GM12878 (cell line): ENCODE data around the gene CANX. TPM values are rescaled to one million over a fixed set of nuclear protein-coding genes. Genes with fewer than 3 reads are reported as not detected.

Experiments used
- EED ChIP-seq: sonication (generic); IDR thresholded peaks from 2 replicates; pipeline ENCODE4 v1.6.1; 2016; ENCODE audit warnings: antibody characterized with exemption, low read depth
- HCFC1 ChIP-seq: fragments of 150-350 bp; IDR thresholded peaks from 2 replicates; pipeline ENCODE4 v1.6.1; 2014; ENCODE audit warnings: low read length
- JUND ChIP-seq: IDR thresholded peaks from 2 replicates; pipeline ENCODE4 v1.6.1; 2012; ENCODE audit warnings: low read depth, mild to moderate bottlenecking, low read length, improper control_type of control experiment, moderate library complexity
- LARP7 ChIP-seq: fragments of 450-650 bp; IDR thresholded peaks from 2 replicates; pipeline ENCODE4 v1.6.1; 2017; ENCODE audit warnings: mild to moderate bottlenecking
- MYC ChIP-seq: IDR thresholded peaks from 2 replicates; pipeline ENCODE4 v1.6.1; 2011; ENCODE audit warnings: mild to moderate bottlenecking, low read length, moderate library complexity, inconsistent platforms; ENCODE audit not compliant: insufficient read depth, insufficient replicate concordance, insufficient read length, severe bottlenecking
- NR2C1 ChIP-seq: fragments of 450-650 bp; IDR thresholded peaks from 2 replicates; pipeline ENCODE4 v1.6.1; 2017; ENCODE audit warnings: antibody characterized with exemption, mild to moderate bottlenecking, moderate library complexity
- NR2F1 ChIP-seq: fragments of 450-650 bp; conservative IDR thresholded peaks from 2 replicates; pipeline ENCODE4 v1.6.1; 2017; ENCODE audit warnings: mild to moderate bottlenecking
- POLR2AphosphoS2 ChIP-seq: IDR thresholded peaks from 2 replicates; pipeline ENCODE4 v1.6.1; 2011; ENCODE audit warnings: low read depth, mild to moderate bottlenecking, low read length, improper control_type of control experiment, moderate library complexity
- POLR2AphosphoS5 ChIP-seq: IDR thresholded peaks from 2 replicates; pipeline ENCODE4 v1.6.1; 2011; ENCODE audit warnings: mild to moderate bottlenecking, low read length, inconsistent platforms
- YY1 ChIP-seq: IDR thresholded peaks from 2 replicates; pipeline ENCODE4 v1.6.1; 2011; ENCODE audit warnings: low read depth, mild to moderate bottlenecking, low read length
- ZBED1 ChIP-seq: IDR thresholded peaks from 2 replicates; pipeline ENCODE4 v1.6.1; 2016; ENCODE audit warnings: borderline replicate concordance
- ZNF384 ChIP-seq: IDR thresholded peaks from 2 replicates; pipeline ENCODE4 v1.6.1; 2012; ENCODE audit warnings: low read depth, mild to moderate bottlenecking, low read length, improper control_type of control experiment, borderline replicate concordance
- ZNF622 ChIP-seq: fragments of 450-650 bp; IDR thresholded peaks from 2 replicates; pipeline ENCODE4 v1.6.1; 2017; ENCODE audit warnings: mild to moderate bottlenecking, inconsistent platforms
- polyA plus RNA-seq, 11 experiments: library from polyadenylated mRNA; depleted of rRNA in 4 of 11; unstranded in 6 of 11; stranded (reverse) in 5 of 11; fragments of >200 nt; fragmentation: Nextera tagmentation in 4 of 11; fragmentation: Illumina TruSeq in 1 of 11; extraction: Ambion mirVana in 4 of 11; extraction: Trizol in 1 of 11; gene quantifications; 1 replicate in 1 of 11; 2 replicates in 10 of 11; pipeline versions ENCODE4 v1.2.1 to v1.2.3, GENCODE V29; 2011 to 2016; ENCODE audit warnings: inconsistent platforms in 2 of 11, missing spikeins in 2 of 11, low read depth in 1 of 11
- total RNA-seq, 4 experiments: library from RNA; depleted of rRNA in 3 of 4; stranded (reverse); fragments of >200 nt in 3 of 4; fragmentation: Illumina TruSeq in 1 of 4; extraction: Trizol in 1 of 4; gene quantifications; 2 replicates each; pipeline versions ENCODE4 v1.2.1 to v1.2.3, GENCODE V29; 2013 to 2021
- TF ChIP-seq, protein P1 (sequence below): IDR thresholded peaks from 2 replicates; pipeline ENCODE4 v1.6.1; 2012; ENCODE audit warnings: mild to moderate bottlenecking, low read depth, low read length
- TF ChIP-seq, protein P2 (sequence below): IDR thresholded peaks from 2 replicates; pipeline ENCODE4 v1.6.1; 2012; ENCODE audit warnings: low read length, inconsistent platforms
- TF ChIP-seq, protein P3 (sequence below): fragments of 450-650 bp; IDR thresholded peaks from 2 replicates; pipeline ENCODE4 v1.6.1; 2016; ENCODE audit warnings: mild to moderate bottlenecking
- TF ChIP-seq, protein P4 (sequence below): IDR thresholded peaks from 2 replicates; pipeline ENCODE4 v1.6.1; 2012; ENCODE audit warnings: low read depth, low read length, improper control_type of control experiment
- TF ChIP-seq, protein P5 (sequence below): fragments of 450-650 bp; IDR thresholded peaks from 2 replicates; pipeline ENCODE4 v1.6.1; 2017; ENCODE audit warnings: antibody characterized with exemption, mild to moderate bottlenecking, moderate library complexity

CANX gene
- total and polyA plus RNA-seq, 10 of the 15 experiments (the other 5 are each of a cell fraction or from before 2014, with no cell fraction given): 78.2 to 602 (median 412) TPM

DNA sequence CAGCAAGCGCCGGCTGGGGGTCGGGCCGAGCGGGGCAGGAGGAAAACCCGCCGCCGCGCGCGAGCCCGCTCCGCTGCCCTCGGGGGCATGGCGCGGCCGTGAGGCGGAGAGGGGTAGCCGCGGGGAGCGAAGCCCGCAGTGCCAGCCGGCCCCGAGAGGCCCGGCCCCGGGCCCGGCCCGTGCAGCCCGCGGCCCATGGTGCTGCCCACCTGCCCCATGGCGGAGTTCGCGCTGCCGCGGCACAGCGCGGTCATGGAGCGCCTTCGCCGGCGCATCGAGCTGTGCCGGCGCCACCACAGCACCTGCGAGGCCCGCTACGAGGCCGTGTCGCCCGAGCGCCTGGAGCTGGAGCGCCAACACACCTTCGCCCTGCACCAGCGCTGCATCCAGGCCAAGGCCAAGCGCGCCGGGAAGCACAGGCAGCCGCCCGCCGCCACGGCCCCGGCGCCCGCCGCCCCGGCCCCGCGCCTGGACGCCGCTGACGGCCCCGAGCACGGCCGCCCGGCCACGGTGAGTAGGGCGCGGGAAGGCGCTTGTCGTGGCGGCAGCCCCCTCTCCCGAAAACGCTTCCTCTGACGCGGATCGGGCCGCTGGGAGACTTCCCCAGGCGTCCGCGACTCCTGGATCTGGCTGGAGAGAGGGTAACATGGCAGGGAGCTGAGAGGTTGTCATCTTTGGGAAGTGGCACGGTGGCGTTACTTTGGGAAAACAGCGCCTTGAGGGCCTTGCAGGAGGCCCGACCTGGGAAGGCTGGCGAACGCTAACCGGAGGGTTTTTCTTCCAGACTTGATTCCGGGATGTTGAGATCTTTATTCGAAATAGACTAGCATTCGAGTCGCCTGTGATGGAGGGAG is 34.4 kb downstream of the CANX start (continued):
- TF ChIP-seq, protein P1, sequence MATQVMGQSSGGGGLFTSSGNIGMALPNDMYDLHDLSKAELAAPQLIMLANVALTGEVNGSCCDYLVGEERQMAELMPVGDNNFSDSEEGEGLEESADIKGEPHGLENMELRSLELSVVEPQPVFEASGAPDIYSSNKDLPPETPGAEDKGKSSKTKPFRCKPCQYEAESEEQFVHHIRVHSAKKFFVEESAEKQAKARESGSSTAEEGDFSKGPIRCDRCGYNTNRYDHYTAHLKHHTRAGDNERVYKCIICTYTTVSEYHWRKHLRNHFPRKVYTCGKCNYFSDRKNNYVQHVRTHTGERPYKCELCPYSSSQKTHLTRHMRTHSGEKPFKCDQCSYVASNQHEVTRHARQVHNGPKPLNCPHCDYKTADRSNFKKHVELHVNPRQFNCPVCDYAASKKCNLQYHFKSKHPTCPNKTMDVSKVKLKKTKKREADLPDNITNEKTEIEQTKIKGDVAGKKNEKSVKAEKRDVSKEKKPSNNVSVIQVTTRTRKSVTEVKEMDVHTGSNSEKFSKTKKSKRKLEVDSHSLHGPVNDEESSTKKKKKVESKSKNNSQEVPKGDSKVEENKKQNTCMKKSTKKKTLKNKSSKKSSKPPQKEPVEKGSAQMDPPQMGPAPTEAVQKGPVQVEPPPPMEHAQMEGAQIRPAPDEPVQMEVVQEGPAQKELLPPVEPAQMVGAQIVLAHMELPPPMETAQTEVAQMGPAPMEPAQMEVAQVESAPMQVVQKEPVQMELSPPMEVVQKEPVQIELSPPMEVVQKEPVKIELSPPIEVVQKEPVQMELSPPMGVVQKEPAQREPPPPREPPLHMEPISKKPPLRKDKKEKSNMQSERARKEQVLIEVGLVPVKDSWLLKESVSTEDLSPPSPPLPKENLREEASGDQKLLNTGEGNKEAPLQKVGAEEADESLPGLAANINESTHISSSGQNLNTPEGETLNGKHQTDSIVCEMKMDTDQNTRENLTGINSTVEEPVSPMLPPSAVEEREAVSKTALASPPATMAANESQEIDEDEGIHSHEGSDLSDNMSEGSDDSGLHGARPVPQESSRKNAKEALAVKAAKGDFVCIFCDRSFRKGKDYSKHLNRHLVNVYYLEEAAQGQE: no peak
- TF ChIP-seq, protein P2, sequence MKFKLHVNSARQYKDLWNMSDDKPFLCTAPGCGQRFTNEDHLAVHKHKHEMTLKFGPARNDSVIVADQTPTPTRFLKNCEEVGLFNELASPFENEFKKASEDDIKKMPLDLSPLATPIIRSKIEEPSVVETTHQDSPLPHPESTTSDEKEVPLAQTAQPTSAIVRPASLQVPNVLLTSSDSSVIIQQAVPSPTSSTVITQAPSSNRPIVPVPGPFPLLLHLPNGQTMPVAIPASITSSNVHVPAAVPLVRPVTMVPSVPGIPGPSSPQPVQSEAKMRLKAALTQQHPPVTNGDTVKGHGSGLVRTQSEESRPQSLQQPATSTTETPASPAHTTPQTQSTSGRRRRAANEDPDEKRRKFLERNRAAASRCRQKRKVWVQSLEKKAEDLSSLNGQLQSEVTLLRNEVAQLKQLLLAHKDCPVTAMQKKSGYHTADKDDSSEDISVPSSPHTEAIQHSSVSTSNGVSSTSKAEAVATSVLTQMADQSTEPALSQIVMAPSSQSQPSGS: no peak
- TF ChIP-seq, protein P3, sequence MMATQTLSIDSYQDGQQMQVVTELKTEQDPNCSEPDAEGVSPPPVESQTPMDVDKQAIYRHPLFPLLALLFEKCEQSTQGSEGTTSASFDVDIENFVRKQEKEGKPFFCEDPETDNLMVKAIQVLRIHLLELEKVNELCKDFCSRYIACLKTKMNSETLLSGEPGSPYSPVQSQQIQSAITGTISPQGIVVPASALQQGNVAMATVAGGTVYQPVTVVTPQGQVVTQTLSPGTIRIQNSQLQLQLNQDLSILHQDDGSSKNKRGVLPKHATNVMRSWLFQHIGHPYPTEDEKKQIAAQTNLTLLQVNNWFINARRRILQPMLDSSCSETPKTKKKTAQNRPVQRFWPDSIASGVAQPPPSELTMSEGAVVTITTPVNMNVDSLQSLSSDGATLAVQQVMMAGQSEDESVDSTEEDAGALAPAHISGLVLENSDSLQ: no peak
- no peak for TF ChIP-seq ZBED1
- TF ChIP-seq YY1: no peak
- TF ChIP-seq HCFC1: no peak
- TF ChIP-seq, protein P4, sequence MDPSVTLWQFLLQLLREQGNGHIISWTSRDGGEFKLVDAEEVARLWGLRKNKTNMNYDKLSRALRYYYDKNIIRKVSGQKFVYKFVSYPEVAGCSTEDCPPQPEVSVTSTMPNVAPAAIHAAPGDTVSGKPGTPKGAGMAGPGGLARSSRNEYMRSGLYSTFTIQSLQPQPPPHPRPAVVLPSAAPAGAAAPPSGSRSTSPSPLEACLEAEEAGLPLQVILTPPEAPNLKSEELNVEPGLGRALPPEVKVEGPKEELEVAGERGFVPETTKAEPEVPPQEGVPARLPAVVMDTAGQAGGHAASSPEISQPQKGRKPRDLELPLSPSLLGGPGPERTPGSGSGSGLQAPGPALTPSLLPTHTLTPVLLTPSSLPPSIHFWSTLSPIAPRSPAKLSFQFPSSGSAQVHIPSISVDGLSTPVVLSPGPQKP: no peak
- no peak for TF ChIP-seq ZNF622
- no peak for TF ChIP-seq NR2C1
- TF ChIP-seq JUND: no peak
- no peak for TF ChIP-seq POLR2AphosphoS2
- no peak for TF ChIP-seq ZNF384
- TF ChIP-seq NR2F1: peak; percentile 31; the same call in 1 of the 2 replicates
- TF ChIP-seq, protein P5, sequence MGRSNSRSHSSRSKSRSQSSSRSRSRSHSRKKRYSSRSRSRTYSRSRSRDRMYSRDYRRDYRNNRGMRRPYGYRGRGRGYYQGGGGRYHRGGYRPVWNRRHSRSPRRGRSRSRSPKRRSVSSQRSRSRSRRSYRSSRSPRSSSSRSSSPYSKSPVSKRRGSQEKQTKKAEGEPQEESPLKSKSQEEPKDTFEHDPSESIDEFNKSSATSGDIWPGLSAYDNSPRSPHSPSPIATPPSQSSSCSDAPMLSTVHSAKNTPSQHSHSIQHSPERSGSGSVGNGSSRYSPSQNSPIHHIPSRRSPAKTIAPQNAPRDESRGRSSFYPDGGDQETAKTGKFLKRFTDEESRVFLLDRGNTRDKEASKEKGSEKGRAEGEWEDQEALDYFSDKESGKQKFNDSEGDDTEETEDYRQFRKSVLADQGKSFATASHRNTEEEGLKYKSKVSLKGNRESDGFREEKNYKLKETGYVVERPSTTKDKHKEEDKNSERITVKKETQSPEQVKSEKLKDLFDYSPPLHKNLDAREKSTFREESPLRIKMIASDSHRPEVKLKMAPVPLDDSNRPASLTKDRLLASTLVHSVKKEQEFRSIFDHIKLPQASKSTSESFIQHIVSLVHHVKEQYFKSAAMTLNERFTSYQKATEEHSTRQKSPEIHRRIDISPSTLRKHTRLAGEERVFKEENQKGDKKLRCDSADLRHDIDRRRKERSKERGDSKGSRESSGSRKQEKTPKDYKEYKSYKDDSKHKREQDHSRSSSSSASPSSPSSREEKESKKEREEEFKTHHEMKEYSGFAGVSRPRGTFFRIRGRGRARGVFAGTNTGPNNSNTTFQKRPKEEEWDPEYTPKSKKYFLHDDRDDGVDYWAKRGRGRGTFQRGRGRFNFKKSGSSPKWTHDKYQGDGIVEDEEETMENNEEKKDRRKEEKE: 0 out of 2 replicates have a peak, but pooled peaks have one; percentile 41
- TF ChIP-seq MYC: no peak
- TF ChIP-seq LARP7: peak; percentile 98
- no peak for TF ChIP-seq POLR2AphosphoS5
- TF ChIP-seq EED: no peak
